IPS DF 6.9 (cell line): Measurements from ENCODE around the gene ATP8A2.

Source experiments
- DNase-seq: peaks from one replicate; pipeline ENCODE4 v3.0.0-alpha.2; 2013; ENCODE audit warnings: low read depth, low spot score
- H3K27ac ChIP-seq: one replicate; pipeline ENCODE4 v1.5.1; 2013; ENCODE audit warnings: low read length, control low read depth
- H3K27me3 ChIP-seq: 2 replicates; pipeline ENCODE4 v1.6.1; 2013; ENCODE audit warnings: mild to moderate bottlenecking, low read length; ENCODE audit not compliant: control insufficient read depth, insufficient read depth
- H3K36me3 ChIP-seq: 2 replicates; pipeline ENCODE4 v1.6.1; 2013; ENCODE audit warnings: low read length; ENCODE audit not compliant: control insufficient read depth, insufficient read depth
- H3K4me1 ChIP-seq: 2 replicates; pipeline ENCODE4 v1.6.1; 2013; ENCODE audit warnings: low read length; ENCODE audit not compliant: control insufficient read depth, insufficient read depth
- H3K4me3 ChIP-seq: 2 replicates; pipeline ENCODE4 v1.5.1; 2013; ENCODE audit warnings: mild to moderate bottlenecking, low read length
- H3K9me3 ChIP-seq: 2 replicates; pipeline ENCODE4 v1.6.1; 2013; ENCODE audit warnings: low read length, inconsistent platforms; ENCODE audit not compliant: control insufficient read depth, insufficient read depth
- WGBS: extraction: QIAGEN DNeasy Blood & Tissue Kit; methylation state at CpG from one replicate; pipeline ENCODE4 v1.1.7; 2013; ENCODE audit warnings: mixed read lengths, missing lambda C conversion rate; ENCODE audit not compliant: insufficient read length, insufficient coverage; 5-methylcytosine and 5-hydroxymethylcytosine counted together

Gene ATP8A2

DNA sequence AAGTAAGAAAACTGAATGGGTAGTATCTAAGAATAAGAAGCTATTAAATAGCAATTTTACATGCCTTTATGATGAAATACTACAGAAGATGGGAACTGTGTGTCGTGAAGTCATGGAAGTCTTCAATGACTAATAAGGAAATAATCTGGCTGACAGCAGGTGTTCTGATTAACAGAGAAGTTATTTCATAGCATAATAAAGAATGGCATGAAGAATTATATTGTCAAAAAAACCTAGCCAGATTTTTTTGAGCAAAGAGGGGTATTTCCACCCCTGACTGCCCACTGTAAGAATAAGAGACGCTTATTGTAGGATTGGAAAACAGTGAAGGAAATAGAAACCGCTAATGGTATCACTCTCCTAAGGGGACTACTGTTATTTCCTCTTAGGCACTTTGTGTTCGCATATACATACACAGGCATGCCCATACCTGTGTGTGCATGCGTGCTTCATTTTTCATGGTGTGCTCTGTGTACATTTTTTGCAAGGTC lies 361.3 kb downstream of the ATP8A2 start:
- Histone ChIP-seq H3K36me3 (no peaks in the 10 kb centered on the region), H3K4me3 (no peak overlapping the region), H3K27ac (no peak overlapping the region), H3K9me3 (no peaks in the 10 kb centered on the region), H3K4me1 (no peaks in the 10 kb centered on the region), H3K27me3 (no peaks in the 10 kb centered on the region)
- no CpG with 5 or more reads among the region's 5 CpGs for WGBS
- DNase-seq = no peak

GRCh38 chr13:25733696-25734435 lies 362.1 kb downstream of the ATP8A2 start:
- 0 out of 2 replicates have a peak, but pooled peaks cover 1% of the 10 kb centered on the region for H3K4me1 ChIP-seq
- H3K4me3 ChIP-seq = no peak overlapping the region
- H3K27me3 ChIP-seq = no peaks in the 10 kb centered on the region
- no peak overlapping the region for H3K27ac ChIP-seq
- no peaks in the 10 kb centered on the region for H3K36me3 ChIP-seq
- no peak for DNase-seq
- H3K9me3 ChIP-seq = no peaks in the 10 kb centered on the region
- no CpG with 5 or more reads among the region's 3 CpGs for whole genome bisulfite sequencing

DNA sequence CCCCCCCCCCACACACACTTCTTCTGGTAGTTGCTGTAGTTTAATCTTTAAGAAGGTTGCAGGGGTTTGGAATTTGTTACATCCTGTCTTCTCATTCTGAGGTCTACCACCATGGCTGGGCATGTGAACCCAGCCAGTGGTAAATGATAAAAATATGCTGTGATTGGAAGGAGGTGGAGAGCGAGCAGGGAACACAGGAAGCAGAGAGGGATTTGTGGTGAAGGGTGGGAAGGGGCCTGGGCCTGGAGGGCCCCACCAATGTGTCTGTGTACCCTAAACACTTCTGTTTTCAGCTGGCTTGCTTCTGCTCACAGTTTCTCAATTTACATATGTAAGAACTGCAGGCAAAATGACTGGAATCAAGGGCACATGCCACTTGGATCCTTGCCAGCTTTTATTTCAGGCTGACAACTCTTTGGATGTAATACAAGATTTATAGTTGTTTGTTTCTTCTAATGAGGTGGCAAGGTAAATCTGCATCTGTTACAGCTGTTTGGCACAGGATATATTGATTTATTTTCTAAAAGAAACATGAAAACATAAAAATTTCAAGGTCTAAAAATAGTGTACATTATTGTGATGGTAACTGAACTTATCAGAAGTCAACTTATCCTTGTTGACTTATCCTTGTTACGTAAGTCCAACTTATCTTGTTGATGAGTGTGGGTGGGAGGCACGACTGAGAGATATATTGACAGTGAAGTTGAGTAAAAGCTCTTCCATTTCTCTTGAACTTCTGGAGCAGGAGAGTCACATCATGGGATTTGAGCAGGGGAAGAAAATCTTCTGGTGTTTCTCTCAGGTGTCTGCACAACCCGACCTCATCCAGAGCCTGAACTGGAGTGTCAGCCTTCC lies 366.8 kb downstream of the ATP8A2 start:
- no peak for DNase-seq
- no peak overlapping the region for H3K4me3 ChIP-seq
- WGBS = no CpG with 5 or more reads among the region's 4 CpGs

GRCh38 chr13:25739376-25739775 lies 367.6 kb downstream of the ATP8A2 start:
- no peak for DNase-seq
- Histone ChIP-seq H3K27me3 (no peaks in the 10 kb centered on the region), H3K4me1 (0 out of 2 replicates have a peak, but pooled peaks cover 1% of the 10 kb centered on the region), H3K4me3 (no peak overlapping the region), H3K36me3 (no peaks in the 10 kb centered on the region), H3K9me3 (no peaks in the 10 kb centered on the region), H3K27ac (no peak overlapping the region)
- WGBS = no CpG with 5 or more reads among the region's 1 CpG

More for the DNA sequence above, 366.8 kb downstream of the ATP8A2 start:
- H3K27ac ChIP-seq = no peak overlapping the region
- no peaks in the 10 kb centered on the region for H3K27me3 ChIP-seq
- 0 out of 2 replicates have a peak, but pooled peaks cover 1% of the 10 kb centered on the region for H3K4me1 ChIP-seq
- no peaks in the 10 kb centered on the region for H3K36me3 ChIP-seq
- no peaks in the 10 kb centered on the region for H3K9me3 ChIP-seq

DNA sequence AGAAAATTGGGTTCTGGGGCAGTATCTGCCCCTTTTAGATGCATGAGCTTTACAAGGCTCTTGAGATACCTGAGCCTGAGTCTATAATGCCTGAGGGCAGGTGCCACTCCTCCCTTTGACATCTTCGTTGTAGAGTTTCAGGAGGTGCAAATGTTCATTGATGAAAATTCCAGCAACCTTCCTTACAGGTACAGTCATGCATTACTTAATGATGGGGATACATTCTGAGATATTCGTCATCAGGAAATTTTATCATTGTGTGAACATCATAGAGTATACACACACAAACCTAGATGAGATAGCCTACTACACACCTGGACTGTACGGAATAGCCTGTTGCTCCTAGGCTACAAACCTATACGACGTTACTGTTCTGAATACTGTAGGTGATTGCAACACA lies 370.0 kb downstream of the ATP8A2 start:
- no peak for DNase-seq
- 0 out of 2 replicates have a peak, but pooled peaks cover 1% of the 10 kb centered on the region for H3K4me1 ChIP-seq
- no peak overlapping the region for H3K27ac ChIP-seq
- no peak overlapping the region for H3K4me3 ChIP-seq
- no CpG with 5 or more reads among the region's 5 CpGs for WGBS
- H3K9me3 ChIP-seq = no peaks in the 10 kb centered on the region
- H3K36me3 ChIP-seq = no peaks in the 10 kb centered on the region
- no peaks in the 10 kb centered on the region for H3K27me3 ChIP-seq

DNA sequence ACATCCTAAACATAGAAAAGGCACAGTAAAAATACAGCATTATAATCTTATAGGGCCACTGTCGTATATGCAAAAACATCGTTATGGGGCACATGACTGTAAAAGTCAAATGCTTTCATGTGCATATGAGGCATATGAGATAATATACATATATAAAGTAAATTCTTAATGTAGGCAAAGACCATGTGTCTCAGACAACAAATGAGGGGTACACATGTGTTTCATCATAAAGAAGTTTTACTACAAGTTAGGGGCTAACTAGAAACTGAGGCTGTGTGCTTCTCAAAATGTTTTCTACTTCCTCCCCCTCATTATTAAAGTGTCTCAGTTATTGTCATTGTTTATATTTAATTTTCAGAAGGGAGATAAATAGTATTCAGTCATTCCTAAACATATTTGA lies 370.4 kb downstream of the ATP8A2 start:
- Histone ChIP-seq H3K9me3 (no peaks in the 10 kb centered on the region), H3K27ac (no peak overlapping the region), H3K36me3 (no peaks in the 10 kb centered on the region), H3K4me3 (no peak overlapping the region), H3K27me3 (no peaks in the 10 kb centered on the region), H3K4me1 (0 out of 2 replicates have a peak, but pooled peaks cover 1% of the 10 kb centered on the region)
- no CpG with 5 or more reads among the region's 2 CpGs for WGBS
- DNase-seq = no peak

DNA sequence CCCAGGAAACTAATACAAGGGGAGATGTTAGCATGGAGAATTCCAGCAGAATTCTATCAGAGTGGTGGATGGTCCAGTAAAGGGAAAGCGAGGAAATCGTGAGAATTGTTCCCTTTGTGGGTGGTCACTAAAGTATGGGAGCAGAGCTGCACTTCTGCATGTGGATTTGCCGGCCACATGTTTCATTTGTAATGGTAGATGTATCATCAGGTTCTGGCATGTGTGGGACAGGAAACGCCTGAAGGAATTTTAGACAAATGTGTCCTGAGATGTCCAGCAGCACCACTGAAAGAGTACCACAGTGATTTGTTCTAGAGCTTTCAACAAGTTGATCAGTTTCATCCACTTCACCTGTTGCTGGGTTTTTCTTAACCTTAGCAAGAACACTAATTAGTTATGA lies 371.6 kb downstream of the ATP8A2 start:
- H3K36me3 ChIP-seq = no peaks in the 10 kb centered on the region
- no peak overlapping the region for H3K4me3 ChIP-seq
- no peaks in the 10 kb centered on the region for H3K4me1 ChIP-seq
- no peak overlapping the region for H3K27ac ChIP-seq
- no peaks in the 10 kb centered on the region for H3K27me3 ChIP-seq
- WGBS = no CpG with 5 or more reads among the region's 4 CpGs
- no peaks in the 10 kb centered on the region for H3K9me3 ChIP-seq
- DNase-seq = no peak

DNA sequence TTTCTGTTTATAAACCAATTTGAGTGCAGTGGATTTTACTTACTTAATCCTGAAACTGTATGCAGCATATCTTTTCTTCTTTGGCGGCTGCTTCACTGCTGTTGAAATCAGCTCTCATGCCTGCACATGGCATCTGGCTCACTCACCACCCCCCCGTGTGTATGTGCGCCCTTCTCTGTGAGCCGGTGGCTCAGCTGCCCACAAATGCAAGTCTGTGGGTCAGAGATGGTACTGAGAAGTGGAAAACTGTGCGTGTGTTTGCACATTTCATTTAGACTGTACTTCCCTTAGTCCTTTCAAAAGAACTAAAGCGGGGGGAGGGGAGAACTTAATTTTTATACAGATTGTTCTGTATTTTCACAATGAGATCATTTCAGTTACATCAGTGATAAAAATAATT lies 372.4 kb downstream of the ATP8A2 start:
- Histone ChIP-seq H3K27ac (no peak overlapping the region), H3K36me3 (no peaks in the 10 kb centered on the region), H3K27me3 (no peaks in the 10 kb centered on the region), H3K4me3 (no peak overlapping the region), H3K4me1 (no peaks in the 10 kb centered on the region), H3K9me3 (no peaks in the 10 kb centered on the region)
- DNase-seq = no peak
- no CpG with 5 or more reads among the region's 6 CpGs for WGBS

DNA sequence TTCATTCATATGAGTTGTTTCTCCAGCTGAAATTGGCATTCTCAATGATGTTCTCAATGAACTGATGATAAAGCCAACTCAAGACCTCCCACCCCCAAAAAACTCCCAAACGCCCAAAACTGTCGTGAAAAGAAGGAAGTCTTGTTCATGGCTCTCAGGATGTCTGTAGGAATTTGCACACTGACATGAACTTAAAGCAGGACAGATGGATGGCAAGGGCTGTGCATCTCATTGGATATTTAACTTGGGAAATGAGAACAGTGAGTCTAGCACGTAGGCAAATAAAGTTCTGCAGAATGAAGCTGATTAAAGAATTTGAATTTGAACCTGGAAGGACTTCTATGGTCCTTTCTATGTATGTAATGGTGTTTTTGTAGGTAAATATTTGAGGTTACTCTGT lies 374.4 kb downstream of the ATP8A2 start:
- no peaks in the 10 kb centered on the region for H3K9me3 ChIP-seq
- no peak overlapping the region for H3K27ac ChIP-seq
- WGBS = no CpG with 5 or more reads among the region's 3 CpGs
- H3K4me3 ChIP-seq = no peak overlapping the region
- H3K27me3 ChIP-seq = no peaks in the 10 kb centered on the region
- no peaks in the 10 kb centered on the region for H3K36me3 ChIP-seq
- H3K4me1 ChIP-seq = no peaks in the 10 kb centered on the region
- no peak for DNase-seq

- WGBS = no CpG with 5 or more reads among the region's 8 CpGs
- DNase-seq = no peak
- no peak overlapping the region for H3K27ac ChIP-seq
Measured at GRCh38 chr13:25752957-25753551, 381.3 kb downstream of the ATP8A2 start.

More at GRCh38 chr13:25752957-25753551, 381.3 kb downstream of the ATP8A2 start:
- H3K9me3 ChIP-seq = no peaks in the 10 kb centered on the region
- no peaks in the 10 kb centered on the region for H3K4me1 ChIP-seq
- no peaks in the 10 kb centered on the region for H3K36me3 ChIP-seq
- H3K27me3 ChIP-seq = no peaks in the 10 kb centered on the region
- H3K4me3 ChIP-seq = no peak overlapping the region
